Body of pancreas (tissue), 4 donors: ENCODE results near the gene ARHGAP18. TPM values are rescaled to one million over a fixed set of nuclear protein-coding genes. Genes with fewer than 3 reads are reported as not detected.

Experiments used
- ATAC-seq: fragments of 150-250 bp; one replicate; pipeline ENCODE4 v1.9.1; 2016
- DNase-seq, 4 donors: peaks; one replicate each; pipeline ENCODE4 v3.0.0-alpha.2; 2019
- H3K27ac ChIP-seq, 4 donors: fragments of 200-600 bp; sonication (generic); 1 replicate in 3 of 4; 2 replicates in 1 of 4; pipeline versions ENCODE4 v1.5.1 to v1.6.1; 2016 to 2019; ENCODE audit warnings: mild to moderate bottlenecking in 1 of 4, mixed read lengths in 1 of 4, moderate library complexity in 1 of 4
- H3K27me3 ChIP-seq, 2 donors: fragments of 200-600 bp; sonication (generic); one replicate each; pipeline ENCODE4 v1.6.0; 2016; ENCODE audit warnings: mild to moderate bottlenecking in 1 of 2
- H3K36me3 ChIP-seq, 2 donors: fragments of 200-600 bp; sonication (generic); replicated peaks in 1 of 2; 2 replicates each; pipeline ENCODE4 v1.5.1; 2016; ENCODE audit warnings: low read depth in 2 of 2; ENCODE audit not compliant: insufficient read depth in 1 of 2
- H3K4me1 ChIP-seq: fragments of 200-600 bp; sonication (generic); one replicate; pipeline ENCODE4 v1.6.0; 2016
- H3K4me3 ChIP-seq, 2 donors: fragments of 200-600 bp; sonication (generic); 1 replicate in 1 of 2; 2 replicates in 1 of 2; pipeline ENCODE4 v1.5.1; 2016 to 2019
- H3K9me3 ChIP-seq, 3 donors: fragments of 200-600 bp; sonication (generic); 1 replicate in 2 of 3; 2 replicates in 1 of 3; pipeline ENCODE4 v1.5.1; 2016
- POLR2A ChIP-seq, 3 donors: fragments of 450-650 bp; IDR thresholded peaks; one replicate each; pipeline ENCODE4 v1.6.1; 2016; ENCODE audit warnings: antibody characterized with exemption in 3 of 3, mild to moderate bottlenecking in 2 of 3
- WGBS, 2 donors: methylation state at CpG; one replicate each; pipeline ENCODE4 v1.1.5; 2017; 5-methylcytosine and 5-hydroxymethylcytosine counted together
- intact Hi-C: fragments of 100-400 bp; cut with DNase I; formaldehyde crosslinking; loops from one replicate; pipeline ENCODE4 v1.15.1; 2023
- total RNA-seq, 2 donors: library from RNA; depleted of rRNA; stranded (reverse); fragments of >200 nt; gene quantifications; one replicate each; pipeline ENCODE4 v1.1.0, GENCODE V29; 2016
- TF ChIP-seq, protein P1 (sequence below), 7 experiments: fragments of 450-650 bp in 4 of 7; fragments of 200-600 bp in 3 of 7; sonication (generic) in 3 of 7; IDR thresholded peaks; one replicate each; pipeline ENCODE4 v1.5.1; 2016 to 2019; ENCODE audit warnings: antibody characterized with exemption in 7 of 7

Gene ARHGAP18
- total RNA-seq, 2 donors from 2014 or later = 16.2 to 30.6 TPM

DNA sequence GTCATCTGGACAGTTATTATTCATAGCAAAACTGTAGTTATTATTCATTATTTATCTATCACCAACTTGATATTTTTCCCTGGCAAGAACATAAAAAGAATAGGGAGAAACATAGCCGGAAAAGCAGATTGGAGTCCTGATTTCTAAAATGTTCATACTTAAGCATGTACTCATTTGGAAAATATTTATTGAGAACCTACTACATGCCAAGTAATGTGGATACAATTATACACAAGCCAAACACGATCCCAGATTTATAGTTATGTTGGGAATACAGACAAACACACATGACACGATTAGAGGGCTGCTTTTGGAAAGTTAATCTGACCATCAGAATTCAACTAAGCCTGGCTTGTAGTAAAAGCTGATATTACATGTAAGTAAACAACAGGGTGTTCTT is 30.7 kb downstream of the ARHGAP18 start:
- 19 to 39% methylated on average over 3 of the region's 3 CpGs for WGBS, 2 donors
- no peak for DNase-seq
- H3K27ac ChIP-seq = peak overlapping the region in 1 of 4 donors; percentile 1
- no peak for ATAC-seq
- TF ChIP-seq, protein P1, sequence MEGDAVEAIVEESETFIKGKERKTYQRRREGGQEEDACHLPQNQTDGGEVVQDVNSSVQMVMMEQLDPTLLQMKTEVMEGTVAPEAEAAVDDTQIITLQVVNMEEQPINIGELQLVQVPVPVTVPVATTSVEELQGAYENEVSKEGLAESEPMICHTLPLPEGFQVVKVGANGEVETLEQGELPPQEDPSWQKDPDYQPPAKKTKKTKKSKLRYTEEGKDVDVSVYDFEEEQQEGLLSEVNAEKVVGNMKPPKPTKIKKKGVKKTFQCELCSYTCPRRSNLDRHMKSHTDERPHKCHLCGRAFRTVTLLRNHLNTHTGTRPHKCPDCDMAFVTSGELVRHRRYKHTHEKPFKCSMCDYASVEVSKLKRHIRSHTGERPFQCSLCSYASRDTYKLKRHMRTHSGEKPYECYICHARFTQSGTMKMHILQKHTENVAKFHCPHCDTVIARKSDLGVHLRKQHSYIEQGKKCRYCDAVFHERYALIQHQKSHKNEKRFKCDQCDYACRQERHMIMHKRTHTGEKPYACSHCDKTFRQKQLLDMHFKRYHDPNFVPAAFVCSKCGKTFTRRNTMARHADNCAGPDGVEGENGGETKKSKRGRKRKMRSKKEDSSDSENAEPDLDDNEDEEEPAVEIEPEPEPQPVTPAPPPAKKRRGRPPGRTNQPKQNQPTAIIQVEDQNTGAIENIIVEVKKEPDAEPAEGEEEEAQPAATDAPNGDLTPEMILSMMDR (IDR thresholded peaks at IDR 0.05) = no peak
- TF ChIP-seq POLR2A (IDR thresholded peaks at IDR 0.05) = no peak
- intact Hi-C loops = no loop called here
- H3K4me3 ChIP-seq = no peak overlapping the region
- no peaks in the 10 kb centered on the region for H3K9me3 ChIP-seq
- peaks cover 65% of the 10 kb centered on the region for H3K4me1 ChIP-seq
- H3K27me3 ChIP-seq = no peaks in the 10 kb centered on the region
- no peaks in the 10 kb centered on the region for H3K36me3 ChIP-seq

GRCh38 chr6:129678463-129678862 is 31.5 kb downstream of the ARHGAP18 start:
- Histone ChIP-seq H3K4me1 (peaks cover 61% of the 10 kb centered on the region), H3K27ac (peak overlapping the region in 1 of 4 donors; percentile 0), H3K4me3 (no peak overlapping the region), H3K27me3 (no peaks in the 10 kb centered on the region), H3K36me3 (no peaks in the 10 kb centered on the region), H3K9me3 (no peaks in the 10 kb centered on the region)
- no peak for DNase-seq
- WGBS, 2 donors = 16 to 21% methylated on average over 1 of the region's 1 CpG
- intact Hi-C loops = no loop called here
- ATAC-seq = peak; percentile 42
- no peak for TF ChIP-seq POLR2A (IDR thresholded peaks at IDR 0.05)

GRCh38 chr6:129677620-129678325 is 32.2 kb downstream of the ARHGAP18 start:
- peaks cover 62% of the 10 kb centered on the region for H3K4me1 ChIP-seq
- H3K4me3 ChIP-seq = no peak overlapping the region
- H3K27me3 ChIP-seq = no peaks in the 10 kb centered on the region
- no peak for TF ChIP-seq POLR2A (IDR thresholded peaks at IDR 0.05)
- TF ChIP-seq, protein P1 (IDR thresholded peaks at IDR 0.05) = no peak
- DNase-seq (no peak), ATAC-seq (no peak)
- 43 to 53% methylated on average over 2 of the region's 2 CpGs for WGBS, 2 donors
- no peaks in the 10 kb centered on the region for H3K9me3 ChIP-seq
- peak overlapping the region in 1 of 4 donors; percentile 20 for H3K27ac ChIP-seq
- intact Hi-C loops = no loop called here
- H3K36me3 ChIP-seq = no peaks in the 10 kb centered on the region

GRCh38 chr6:129675669-129676472 is 34.1 kb downstream of the ARHGAP18 start:
- H3K9me3 ChIP-seq = no peaks in the 10 kb centered on the region
- intact Hi-C loops = no loop called here
- ATAC-seq = no peak
- no peaks in the 10 kb centered on the region for H3K27me3 ChIP-seq
- no peaks in the 10 kb centered on the region for H3K36me3 ChIP-seq
- WGBS, 2 donors = 82 to 87% methylated on average over 5 of the region's 5 CpGs
- no peak overlapping the region for H3K4me3 ChIP-seq
- H3K4me1 ChIP-seq = peaks cover 62% of the 10 kb centered on the region
- H3K27ac ChIP-seq = peak overlapping the region in 1 of 4 donors; percentile 7
- TF ChIP-seq POLR2A (IDR thresholded peaks at IDR 0.05) = no peak
- TF ChIP-seq, protein P1 (IDR thresholded peaks at IDR 0.05) = no peak
- DNase-seq = no peak

GRCh38 chr6:129673748-129674147 is 36.2 kb downstream of the ARHGAP18 start:
- DNase-seq (no peak), ATAC-seq (no peak)
- peaks cover 48% of the 10 kb centered on the region for H3K4me1 ChIP-seq
- no peaks in the 10 kb centered on the region for H3K27me3 ChIP-seq
- H3K4me3 ChIP-seq = no peak overlapping the region
- H3K9me3 ChIP-seq = no peaks in the 10 kb centered on the region
- no peaks in the 10 kb centered on the region for H3K36me3 ChIP-seq
- TF ChIP-seq POLR2A (IDR thresholded peaks at IDR 0.05) = no peak
- TF ChIP-seq, protein P1 (IDR thresholded peaks at IDR 0.05) = no peak
- intact Hi-C loops = no loop called here
- H3K27ac ChIP-seq = peak overlapping the region in 3 of 4 donors; percentile 24 to 78 (median 48)
